ENCODE results near the gene NTSR2.

NTSR2 gene

GRCh38 chr2:11658208-11659114 lies 11.5 kb downstream of the NTSR2 start:
- no peak for DNase-seq (ENCODE audit: extremely low read depth in 1 of 2, low read depth in 1 of 2)

- DNase-seq (ENCODE audit: extremely low read depth in 1 of 2, low read depth in 1 of 2), result no peak
These were observed 12.3 kb downstream of the NTSR2 start for GRCh38 chr2:11657646-11658045.

GRCh38 chr2:11657195-11657594 lies 12.8 kb downstream of the NTSR2 start:
- DNase-seq (ENCODE audit: extremely low read depth in 1 of 2, low read depth in 1 of 2), result no peak

GRCh38 chr2:11656671-11657101 lies 13.3 kb downstream of the NTSR2 start:
- no peak for DNase-seq (ENCODE audit: extremely low read depth in 1 of 2, low read depth in 1 of 2)

GRCh38 chr2:11656252-11656651 lies 13.7 kb downstream of the NTSR2 start:
- no peak for DNase-seq (ENCODE audit: extremely low read depth in 1 of 2, low read depth in 1 of 2)

- DNase-seq (ENCODE audit: extremely low read depth in 1 of 2, low read depth in 1 of 2), result no peak
These were observed 14.5 kb downstream of the NTSR2 start for GRCh38 chr2:11655495-11655894.

GRCh38 chr2:11652553-11652952 lies 17.4 kb downstream of the NTSR2 start:
- DNase-seq (ENCODE audit: extremely low read depth in 1 of 2, low read depth in 1 of 2), result no peak

GRCh38 chr2:11651856-11652548 lies 18.0 kb downstream of the NTSR2 start:
- no peak for DNase-seq (ENCODE audit: extremely low read depth in 1 of 2, low read depth in 1 of 2)

GRCh38 chr2:11649093-11649492 lies 20.9 kb downstream of the NTSR2 start:
- DNase-seq (ENCODE audit: extremely low read depth in 1 of 2, low read depth in 1 of 2), result no peak

- DNase-seq (ENCODE audit: extremely low read depth in 1 of 2, low read depth in 1 of 2), result no peak
These were observed 22.0 kb downstream of the NTSR2 start for GRCh38 chr2:11647834-11648600.

- no peak for DNase-seq (ENCODE audit: extremely low read depth in 1 of 2, low read depth in 1 of 2)
These were observed 23.5 kb downstream of the NTSR2 start for GRCh38 chr2:11646530-11646929.

GRCh38 chr2:11644293-11644692 lies 25.7 kb downstream of the NTSR2 start:
- no peak for DNase-seq (ENCODE audit: extremely low read depth in 1 of 2, low read depth in 1 of 2)

GRCh38 chr2:11642972-11643371 lies 27.0 kb downstream of the NTSR2 start:
- DNase-seq (ENCODE audit: extremely low read depth in 1 of 2, low read depth in 1 of 2), result no peak

GRCh38 chr2:11640132-11640531 lies 29.9 kb downstream of the NTSR2 start:
- no peak for DNase-seq (ENCODE audit: extremely low read depth in 1 of 2, low read depth in 1 of 2)

- DNase-seq (ENCODE audit: extremely low read depth in 1 of 2, low read depth in 1 of 2), result no peak
These were observed 30.5 kb downstream of the NTSR2 start for GRCh38 chr2:11639503-11639902.

GRCh38 chr2:11637546-11637945 lies 32.4 kb downstream of the NTSR2 start:
- no peak for DNase-seq (ENCODE audit: extremely low read depth in 1 of 2, low read depth in 1 of 2)

GRCh38 chr2:11636593-11637295 lies 33.3 kb downstream of the NTSR2 start:
- DNase-seq (ENCODE audit: extremely low read depth in 1 of 2, low read depth in 1 of 2), result no peak

- no peak for DNase-seq (ENCODE audit: extremely low read depth in 1 of 2, low read depth in 1 of 2)
These were observed 34.9 kb downstream of the NTSR2 start for GRCh38 chr2:11635141-11635540.

GRCh38 chr2:11634584-11634983 lies 35.4 kb downstream of the NTSR2 start:
- DNase-seq (ENCODE audit: extremely low read depth in 1 of 2, low read depth in 1 of 2), result no peak

- no peak for DNase-seq (ENCODE audit: extremely low read depth in 1 of 2, low read depth in 1 of 2)
These were observed 36.0 kb downstream of the NTSR2 start for GRCh38 chr2:11633923-11634478.
